A204.1 (cell line): ENCODE results near the gene SLC6A20.

ENCODE experiments used
- FAIRE-seq: peaks from 2 replicates; lab custom pipeline; 2012; peaks lifted over from hg19 to GRCh38; lab: Jason Lieb, UNC

SLC6A20 gene

DNA sequence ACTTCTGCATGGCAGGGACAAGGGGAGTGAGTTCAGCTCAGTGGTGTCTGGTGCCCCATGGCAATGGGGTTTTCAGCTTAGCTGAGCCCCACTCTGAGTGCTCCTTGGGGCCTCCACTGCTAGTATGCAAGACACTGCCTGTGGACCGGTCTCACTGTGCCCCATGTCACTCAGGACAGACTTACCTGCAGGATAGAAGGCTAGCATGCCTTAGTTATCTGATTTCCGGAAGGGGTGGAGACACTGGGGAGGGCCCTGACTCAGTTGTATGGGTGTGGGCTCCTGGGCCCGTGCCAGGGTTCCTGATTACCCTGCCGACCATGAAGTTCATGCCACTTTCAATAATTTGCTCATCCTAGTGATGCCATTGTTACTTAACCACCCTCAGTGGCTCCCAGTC lies 4.3 kb upstream of the SLC6A20 start:
- no peak for FAIRE-seq

DNA sequence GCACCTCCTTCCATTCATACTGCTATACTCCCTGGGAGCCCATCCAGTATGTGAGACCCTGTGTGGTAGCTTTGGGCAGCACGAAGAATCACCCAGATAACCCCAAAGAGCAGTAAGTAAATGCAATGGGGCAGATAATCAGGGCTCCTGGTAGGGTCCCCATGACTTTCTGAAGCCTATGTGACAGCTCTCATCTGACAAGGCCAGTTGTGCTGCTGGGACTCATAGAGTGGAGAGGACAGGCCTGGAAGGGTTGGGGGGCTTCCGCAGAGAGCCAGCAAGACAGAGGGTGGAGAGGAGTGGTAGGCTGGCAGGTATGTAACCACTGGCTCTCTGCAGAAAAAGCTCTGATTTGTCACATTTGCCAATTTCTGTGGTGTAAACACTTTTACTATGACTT lies 3.2 kb upstream of the SLC6A20 start:
- no peak for FAIRE-seq

DNA sequence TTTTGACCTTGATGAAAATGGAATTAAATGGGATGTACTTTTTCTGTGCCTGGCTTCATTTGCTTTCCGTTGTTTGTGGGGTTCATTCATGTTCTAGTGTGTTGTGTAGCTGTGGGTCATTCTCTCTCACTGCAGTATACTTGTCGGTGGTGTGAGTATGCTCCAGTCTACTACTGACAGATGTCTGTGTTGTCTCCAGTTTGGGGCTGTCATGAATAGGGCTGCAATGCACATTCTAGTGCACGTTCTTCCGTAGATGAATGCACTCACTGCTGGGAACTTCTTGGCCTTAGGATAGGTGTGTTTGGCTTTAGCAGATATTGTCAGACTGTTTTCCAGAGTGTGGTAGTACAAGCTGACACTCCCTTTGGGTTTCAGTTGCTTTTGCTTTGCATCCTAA lies 1.7 kb upstream of the SLC6A20 start:
- FAIRE-seq, result no peak

DNA sequence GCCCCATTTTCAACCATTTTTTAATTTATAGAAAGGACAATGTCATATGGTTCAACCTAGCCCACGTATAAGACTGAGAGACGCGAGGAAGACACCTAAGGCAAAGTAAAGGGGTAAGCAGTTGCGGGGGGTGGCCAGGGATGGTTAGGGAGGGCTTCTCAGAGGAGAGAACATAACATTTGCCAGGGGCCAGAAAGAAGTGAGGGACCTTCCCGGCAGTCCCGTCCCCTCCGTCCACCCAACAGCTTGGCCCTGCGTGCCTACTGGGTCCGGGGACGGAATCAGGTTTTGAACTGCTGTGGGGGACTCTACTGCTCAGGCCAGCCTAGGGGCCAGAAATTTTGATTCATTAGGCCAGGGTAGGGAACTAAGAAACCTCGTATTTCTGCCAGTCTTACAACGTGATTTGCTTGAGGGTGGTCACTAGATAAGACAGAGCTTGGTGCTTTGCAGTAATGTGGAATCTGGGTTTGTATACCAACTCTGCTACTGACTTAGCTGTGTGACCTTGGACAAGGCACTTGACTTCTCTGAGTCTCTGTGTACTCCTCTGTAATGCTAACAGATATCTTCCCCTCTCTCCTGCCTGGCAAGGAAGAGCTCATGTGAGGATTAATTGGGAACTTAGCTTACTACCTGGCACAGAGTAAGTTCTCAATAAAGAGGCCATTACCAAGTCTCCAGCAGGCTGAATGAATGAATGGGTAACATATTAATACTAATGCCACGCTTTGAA lies 734 bp upstream of the SLC6A20 start:
- no peak for FAIRE-seq

DNA sequence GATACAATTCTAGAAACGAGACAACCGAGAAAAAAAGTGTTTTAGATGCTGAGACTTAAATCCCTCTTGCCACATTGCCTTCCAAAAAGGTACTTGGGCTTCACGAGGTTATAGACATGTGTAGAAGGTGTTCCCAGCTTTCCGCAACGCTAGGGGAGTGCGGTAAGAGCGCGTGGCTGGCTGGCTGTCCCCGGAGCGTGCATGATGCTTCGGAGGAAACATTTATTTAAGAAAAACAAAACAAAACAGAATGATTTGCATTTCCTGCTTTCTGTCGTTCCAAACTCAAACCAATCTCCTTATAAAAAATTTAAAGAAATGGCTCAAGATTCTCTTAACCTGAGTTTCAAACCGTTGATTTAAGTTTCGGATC lies 841 bp downstream of the SLC6A20 start:
- FAIRE-seq, result no peak

DNA sequence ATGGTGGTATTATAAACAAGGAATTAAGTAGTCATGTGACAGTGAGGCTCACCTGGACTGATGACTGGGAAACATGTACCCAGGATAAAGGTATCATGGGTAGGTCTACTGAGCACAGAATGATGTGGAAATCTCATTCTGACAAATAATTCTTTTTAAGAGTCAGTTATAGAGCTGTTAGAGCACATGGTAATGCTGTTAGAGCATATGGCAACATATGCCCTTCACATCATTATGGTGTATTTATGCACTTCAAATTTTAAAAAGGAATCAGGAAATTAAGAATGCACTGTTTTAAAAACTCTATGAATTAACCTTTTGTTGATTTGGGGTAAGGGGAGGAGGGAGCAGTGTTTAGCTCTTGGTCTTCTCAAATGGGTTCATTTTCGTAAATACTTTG lies 1.7 kb downstream of the SLC6A20 start:
- FAIRE-seq, result no peak

DNA sequence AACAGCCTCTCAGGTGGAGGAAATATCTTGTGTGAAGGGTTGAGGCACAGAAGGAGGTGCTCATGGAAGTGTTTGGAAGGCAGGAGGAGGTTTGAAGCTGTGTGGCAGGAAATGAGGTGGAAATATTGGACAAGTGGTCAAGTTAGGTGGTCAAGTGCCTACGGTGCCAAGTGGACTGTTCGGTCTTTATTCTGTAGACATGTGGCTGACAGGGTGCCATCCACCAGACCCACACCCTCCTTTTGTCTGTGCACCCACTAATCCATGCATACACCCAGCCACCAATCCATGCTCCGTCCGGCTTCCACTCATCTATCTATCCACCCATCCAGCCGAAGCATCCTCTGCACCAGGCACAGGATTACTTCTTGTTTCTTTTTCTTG lies 2.2 kb downstream of the SLC6A20 start:
- FAIRE-seq, result no peak

DNA sequence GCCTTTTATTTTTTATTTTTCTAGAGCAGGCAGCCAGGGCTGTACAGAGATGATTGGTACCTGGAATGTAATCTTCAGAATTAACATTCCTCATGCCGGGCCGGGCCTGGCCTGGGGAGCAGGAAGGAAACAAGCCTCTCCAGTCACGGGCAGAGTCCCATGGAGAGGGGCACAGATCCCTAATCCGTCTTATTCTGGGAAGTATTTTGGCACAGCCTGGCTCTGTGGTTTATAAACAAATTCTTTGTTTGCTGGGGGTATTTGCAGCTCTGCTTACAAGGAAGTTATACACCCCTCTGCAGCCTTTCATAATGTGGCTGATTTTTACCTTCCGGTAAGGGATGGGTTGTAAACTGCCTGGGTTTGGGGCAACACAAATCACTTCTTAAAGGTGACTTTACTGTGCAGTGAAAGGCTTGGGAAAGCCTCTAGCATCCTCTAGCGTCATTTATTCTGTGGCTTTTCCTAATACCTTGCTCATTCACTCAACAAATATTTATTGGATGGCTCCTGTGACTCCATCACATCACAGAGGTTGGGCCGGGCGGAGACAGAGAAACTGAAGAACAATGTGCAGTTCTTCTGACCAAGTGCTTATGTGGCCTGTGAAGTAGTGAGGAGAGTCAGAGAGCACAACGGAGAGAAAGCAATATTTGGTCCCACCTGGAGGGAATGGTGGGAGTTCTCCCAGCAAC lies 2.7 kb downstream of the SLC6A20 start:
- no peak for FAIRE-seq

DNA sequence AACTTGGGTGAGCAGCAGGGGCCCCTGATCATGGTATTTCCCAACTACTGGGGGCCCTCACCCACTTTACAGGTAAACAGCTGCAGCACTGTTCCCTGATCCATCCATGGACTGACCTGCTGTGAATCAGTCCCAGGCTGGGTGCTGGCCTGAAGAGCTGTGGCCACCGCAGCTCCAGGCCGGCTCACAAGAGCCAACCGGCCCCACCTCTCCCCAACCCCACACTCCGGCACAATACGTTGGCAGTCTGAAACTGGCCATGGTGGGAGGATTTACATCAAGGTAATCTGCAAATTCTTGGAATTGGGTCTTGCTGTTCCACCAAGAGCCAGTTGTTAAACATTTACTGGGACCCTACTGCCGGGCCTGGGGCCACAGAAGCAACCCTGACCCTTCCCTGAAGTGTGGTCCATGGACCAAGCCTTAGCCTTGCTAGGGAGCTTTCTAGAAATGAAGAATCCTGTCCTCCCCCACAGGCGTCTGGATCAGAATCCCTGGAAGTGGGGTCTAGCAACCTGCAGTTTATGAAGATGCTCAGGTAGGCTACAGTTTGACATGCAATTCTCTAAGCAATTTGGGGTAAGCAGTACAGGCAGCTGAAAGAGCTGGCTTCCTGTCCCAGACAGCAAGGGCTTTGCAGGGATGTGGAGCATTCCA lies 3.7 kb downstream of the SLC6A20 start:
- FAIRE-seq, result no peak

DNA sequence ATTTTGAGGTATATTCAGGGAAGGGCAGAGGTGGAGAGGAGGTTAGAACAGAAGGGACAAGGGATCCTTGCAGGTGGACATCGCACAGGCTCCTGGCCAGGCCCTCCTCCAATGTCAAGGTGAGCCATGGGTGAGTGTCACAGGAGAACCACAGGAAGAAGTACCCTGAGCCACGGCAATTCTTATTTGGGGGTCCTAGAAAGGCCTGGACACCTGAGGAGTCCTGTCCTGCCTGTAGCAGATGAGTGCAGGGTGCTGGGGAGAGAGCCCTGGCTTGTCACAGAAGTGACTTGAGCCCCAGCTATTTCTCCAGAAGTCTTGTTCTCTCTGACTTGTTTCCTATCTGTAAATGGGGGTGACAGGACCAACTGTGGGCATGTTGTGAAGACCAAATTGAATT lies 4.3 kb downstream of the SLC6A20 start:
- FAIRE-seq, result no peak

DNA sequence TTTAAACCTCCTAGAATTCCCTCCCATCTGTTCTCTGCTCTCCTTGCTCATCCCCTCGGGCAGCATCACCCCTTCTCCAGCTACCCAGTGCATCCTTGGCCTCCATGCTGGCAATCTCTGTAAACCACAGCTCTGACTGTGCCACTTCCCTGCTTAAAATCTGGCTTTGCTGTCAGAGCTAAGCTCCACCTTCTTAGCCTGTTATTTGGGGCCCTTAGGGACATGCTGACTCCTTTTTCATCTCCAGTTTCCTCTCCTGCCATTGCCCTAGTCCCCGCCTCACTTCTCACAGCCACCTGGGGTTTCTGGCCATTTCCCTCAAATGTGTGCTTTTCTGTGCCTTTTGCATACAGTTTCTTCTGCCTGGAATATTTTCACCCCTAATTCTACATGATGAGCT lies 5.7 kb downstream of the SLC6A20 start:
- FAIRE-seq, result no peak

DNA sequence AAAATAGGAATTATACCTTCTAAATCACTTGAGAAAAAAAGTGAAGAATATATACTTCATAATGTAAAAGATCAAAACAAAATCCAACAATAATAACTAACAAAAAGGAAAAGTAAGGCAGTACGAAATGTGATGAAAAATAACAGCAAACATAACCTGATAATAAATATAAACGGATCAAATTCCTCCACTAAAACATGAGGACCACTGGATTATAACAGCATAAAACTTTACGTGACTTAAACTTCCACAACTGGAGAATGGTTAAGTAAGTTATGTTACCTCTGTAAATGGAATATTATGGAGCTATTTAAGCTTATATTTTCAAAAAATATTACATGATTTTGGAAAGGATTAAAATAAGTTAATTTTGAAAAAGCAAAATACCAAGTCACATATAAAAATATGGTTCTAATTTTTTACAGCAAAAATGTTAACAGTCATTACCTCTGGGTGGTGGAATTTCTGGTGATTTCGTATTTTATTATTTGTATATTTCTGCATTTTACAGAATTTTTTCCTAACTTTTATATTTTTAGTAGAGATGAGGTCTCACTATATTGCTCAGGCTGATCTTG lies 7.0 kb downstream of the SLC6A20 start:
- no peak for FAIRE-seq

DNA sequence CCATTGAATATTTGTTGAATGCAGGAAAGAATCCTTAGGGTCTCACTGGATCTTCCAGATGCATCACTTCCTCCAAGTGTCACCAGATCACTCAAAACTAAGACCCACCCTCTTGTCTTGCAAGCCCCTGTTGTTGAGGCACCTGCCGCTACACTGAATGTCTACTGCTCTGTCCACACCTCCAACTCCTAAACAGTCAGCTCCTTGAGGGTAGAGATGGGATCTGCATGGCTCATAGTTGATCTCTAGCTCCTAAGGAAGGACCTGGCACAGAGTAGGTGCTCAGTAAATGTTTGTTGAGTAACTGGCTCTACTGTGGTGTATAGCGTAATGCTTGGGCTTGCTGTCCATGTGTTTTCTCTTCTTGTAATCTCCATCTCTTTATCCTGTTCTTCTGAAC lies 8.8 kb downstream of the SLC6A20 start:
- no peak for FAIRE-seq

DNA sequence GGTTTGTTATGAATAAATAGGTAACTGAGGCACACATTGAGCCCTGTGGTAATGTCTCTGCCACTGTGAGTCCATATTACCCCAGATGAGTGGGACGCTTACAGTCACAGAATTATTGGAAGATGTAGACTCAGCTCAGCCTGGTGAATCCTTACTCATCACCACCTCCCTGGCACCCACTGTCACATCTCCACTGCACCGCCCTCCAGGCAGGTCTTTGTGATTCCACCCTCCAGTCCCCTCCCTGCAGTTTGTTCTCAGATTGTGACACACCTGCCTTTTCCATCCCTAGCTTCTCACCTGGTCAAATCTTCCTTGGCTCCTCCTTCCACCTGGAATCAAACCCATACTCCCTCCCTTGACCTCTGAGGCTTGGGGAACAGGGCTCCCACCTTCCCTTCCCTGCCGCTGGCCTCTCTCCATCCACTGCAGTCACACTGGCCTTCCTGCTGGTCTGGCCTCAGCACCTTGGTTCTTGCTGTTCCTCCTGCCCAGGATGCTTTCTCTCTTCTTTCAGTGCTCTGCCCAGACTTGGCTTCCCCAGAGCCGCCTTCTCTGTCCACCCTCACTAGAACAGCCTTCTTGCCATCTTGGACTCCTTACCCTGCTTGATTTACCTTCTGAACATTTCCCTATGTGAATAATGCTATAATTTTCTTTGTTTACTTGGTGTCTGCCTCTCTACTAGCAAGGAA lies 9.4 kb downstream of the SLC6A20 start:
- FAIRE-seq, result no peak

DNA sequence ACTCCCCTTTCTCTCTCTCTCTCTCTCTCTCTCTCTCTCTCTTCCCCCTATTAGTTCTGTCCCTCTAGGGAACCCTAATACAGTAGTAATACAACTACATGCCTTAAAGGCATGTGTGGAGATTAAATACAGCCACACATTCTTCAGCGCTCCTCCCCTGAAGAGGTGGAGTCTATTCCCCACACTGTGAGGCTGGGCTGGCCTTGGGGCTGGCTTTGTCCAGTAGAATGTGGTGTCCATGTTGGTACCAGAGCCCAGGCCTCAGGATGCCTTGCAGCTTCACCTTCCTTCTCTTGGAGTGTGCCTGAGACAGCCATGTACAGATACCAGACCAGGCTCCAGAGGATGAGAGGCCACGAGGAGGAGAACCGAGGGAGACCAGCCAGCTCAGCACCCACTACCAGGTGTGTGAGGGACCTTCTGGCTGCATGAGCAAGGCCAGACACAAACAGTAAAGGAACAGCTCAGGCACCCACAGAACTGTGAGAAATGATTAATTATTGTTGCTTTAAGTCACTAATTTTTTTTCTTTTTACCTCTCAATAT lies 10.7 kb downstream of the SLC6A20 start:
- no peak for FAIRE-seq

DNA sequence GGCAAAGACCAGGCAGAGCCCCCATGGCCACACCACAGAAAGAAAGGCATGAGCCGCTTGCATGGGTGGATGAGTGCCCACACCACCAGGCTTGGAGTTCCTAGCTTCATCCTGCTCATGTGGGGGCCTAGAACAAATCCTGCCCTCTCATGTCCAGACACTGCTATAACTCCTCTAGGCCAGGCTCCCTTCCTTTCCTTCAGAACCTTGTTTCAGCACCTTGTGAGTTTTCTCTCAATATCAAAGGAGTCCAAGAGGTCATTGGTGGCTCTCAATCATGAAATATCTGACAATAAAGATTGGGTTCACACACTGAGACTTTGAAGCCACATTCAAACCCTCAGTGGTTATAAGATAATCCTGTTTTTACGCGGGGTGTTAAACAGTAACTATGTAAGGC lies 12.7 kb downstream of the SLC6A20 start:
- no peak for FAIRE-seq

DNA sequence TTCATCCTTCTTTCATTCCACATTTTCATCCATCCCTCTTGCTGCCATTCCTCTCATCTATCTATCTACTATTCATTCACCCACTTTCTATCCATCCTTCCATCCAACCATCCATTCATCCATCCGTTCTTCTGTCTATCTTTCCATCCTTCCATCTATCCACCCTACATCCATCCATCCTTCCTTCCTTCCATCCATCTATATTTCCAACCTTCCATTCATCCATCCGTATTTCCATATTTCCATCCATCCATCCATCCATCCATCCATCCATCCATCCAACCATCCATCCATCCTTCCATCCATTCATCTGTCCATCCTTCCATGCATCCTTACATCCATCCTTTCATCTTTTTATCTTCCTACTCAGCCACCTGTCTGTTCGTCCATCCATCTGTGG lies 14.0 kb downstream of the SLC6A20 start:
- no peak for FAIRE-seq

DNA sequence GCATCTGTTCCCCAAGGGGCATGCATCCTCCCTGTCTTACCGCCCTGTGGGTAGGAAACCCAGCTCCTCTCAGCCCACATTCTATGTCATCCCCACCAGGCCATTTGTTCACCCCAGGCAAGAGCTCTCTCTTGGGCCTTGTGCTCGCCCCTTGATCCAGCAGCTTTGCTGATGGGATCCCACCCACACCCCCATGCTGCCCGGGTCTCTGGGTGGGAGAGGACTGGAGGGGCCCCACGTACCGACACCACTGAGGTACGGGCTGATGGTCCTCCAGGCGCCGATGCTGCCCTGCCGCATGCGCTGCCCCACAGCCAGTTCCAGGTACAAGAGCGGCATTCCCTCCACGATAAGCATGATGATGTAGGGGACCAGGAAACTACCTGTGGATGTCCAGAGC lies 14.5 kb downstream of the SLC6A20 start:
- no peak for FAIRE-seq

DNA sequence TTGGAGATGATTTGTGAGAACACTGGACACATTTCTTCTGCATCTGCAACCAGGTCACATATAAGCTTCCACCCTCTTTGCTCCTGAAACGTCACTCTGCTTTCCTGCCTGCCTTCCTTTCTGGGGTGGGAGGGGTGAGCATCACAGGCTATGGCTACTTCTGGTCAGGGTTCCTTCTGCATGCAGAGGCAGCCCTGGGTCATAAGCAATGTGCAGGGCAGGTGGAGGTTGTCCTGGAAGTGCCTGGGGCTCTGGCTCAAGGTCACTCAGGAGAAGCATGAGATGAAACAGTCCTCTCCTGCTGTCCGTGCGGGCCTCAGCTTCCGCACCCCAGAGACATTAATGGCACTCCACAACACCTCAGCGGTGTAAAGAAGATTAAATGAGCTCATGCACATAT lies 15.1 kb downstream of the SLC6A20 start:
- FAIRE-seq, result no peak

DNA sequence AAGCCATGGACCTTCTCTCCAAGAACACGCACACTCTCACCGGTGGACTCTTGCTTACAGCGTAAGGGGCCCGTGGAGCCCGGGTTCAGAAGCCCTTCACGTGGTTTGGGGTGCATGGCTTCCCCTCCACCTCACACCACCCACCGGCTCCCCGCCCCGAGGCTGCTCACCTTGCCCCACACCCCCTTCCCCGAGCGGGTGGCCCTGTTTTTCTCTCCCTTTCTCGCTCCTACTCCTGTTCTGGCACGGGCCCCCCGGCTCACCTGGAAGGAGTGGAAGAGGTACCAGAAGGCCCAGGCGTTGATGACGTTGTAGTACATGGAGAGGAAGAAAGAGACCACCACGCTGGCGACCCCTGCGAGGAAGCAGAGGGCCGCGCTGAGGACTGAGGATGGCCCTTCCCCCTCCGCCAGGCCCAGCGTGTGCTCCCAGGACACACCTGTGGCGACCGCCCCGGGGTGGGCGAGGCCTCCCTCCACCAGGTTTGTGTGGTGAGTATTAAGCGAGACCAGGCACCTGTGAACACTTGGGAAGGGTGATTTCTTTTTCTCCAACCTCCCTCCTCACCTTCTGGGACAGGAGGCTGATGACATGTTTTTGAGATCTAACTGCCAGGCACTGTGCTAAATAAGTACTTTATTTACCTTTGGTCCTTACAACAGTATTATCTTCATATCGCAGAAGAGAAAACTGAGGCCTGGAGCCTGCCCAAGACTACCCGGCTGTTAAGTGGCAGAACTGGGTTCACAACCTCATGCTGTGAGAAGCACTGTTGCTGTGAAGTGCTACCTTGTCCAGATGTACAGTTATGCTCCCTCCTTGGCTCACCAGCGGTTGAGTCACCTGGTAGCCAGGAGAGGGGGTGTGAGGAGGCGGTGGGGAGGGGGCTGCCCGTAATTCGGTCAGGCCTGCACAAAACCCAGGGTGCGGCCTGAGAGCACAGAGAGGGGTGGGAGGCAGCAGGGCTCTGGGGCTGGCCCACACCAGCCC lies 16.3 kb downstream of the SLC6A20 start:
- no peak for FAIRE-seq

DNA sequence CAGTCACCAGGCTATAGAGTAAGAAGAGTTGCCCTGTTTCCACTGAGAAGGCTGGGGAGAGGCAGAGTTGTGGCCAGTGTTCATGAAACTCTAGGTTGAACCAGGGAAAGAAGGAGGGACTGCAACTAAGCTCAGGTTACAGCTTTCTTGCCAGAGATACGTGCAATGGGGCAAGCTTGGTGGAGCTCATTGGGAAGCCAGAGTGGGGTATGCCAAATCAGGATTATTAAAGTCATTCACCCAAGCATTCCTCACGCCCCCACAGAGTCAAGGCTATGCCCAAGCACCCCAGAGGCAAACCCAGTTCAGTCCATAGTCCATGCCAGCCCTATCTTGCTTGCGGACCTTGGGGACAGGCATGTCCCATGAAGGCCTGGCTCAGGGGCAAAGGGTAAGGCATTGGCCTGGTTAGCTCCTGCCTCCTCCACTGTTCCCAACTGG lies 17.6 kb downstream of the SLC6A20 start:
- no peak for FAIRE-seq
